Skeletal muscle tissue (tissue), 4 donors: ENCODE data around the gene COL2A1. TPM values are rescaled to one million over a fixed set of nuclear protein-coding genes. Genes with fewer than 3 reads are reported as not detected.

Experiments used
- H3K27ac ChIP-seq: one replicate; pipeline ENCODE4 v1.7.0; 2013; ENCODE audit warnings: mild to moderate bottlenecking, low read depth, low read length, inconsistent platforms
- H3K27me3 ChIP-seq, 3 donors: one replicate each; pipeline ENCODE4 v1.7.0; 2013; ENCODE audit warnings: low read length in 3 of 3; ENCODE audit not compliant: control insufficient read depth in 3 of 3, insufficient read depth in 3 of 3
- H3K36me3 ChIP-seq, 3 donors: one replicate each; pipeline ENCODE4 v1.7.0; 2013; ENCODE audit warnings: low read length in 3 of 3; ENCODE audit not compliant: control insufficient read depth in 3 of 3, insufficient read depth in 3 of 3
- H3K4me1 ChIP-seq, 3 donors: one replicate each; pipeline ENCODE4 v1.7.0; 2013; ENCODE audit warnings: low read length in 3 of 3, mild to moderate bottlenecking in 3 of 3; ENCODE audit not compliant: control insufficient read depth in 3 of 3, insufficient read depth in 3 of 3
- H3K4me3 ChIP-seq, 3 donors: one replicate each; pipeline ENCODE4 v1.7.0; 2013; ENCODE audit warnings: low read length in 3 of 3
- H3K9ac ChIP-seq, 3 donors: one replicate each; pipeline ENCODE4 v1.7.0; 2013; ENCODE audit warnings: low read length in 3 of 3, mild to moderate bottlenecking in 3 of 3, moderate library complexity in 2 of 3, low read depth in 1 of 3
- H3K9me3 ChIP-seq, 3 donors: one replicate each; pipeline ENCODE4 v1.7.0; 2013; ENCODE audit warnings: low read length in 3 of 3; ENCODE audit not compliant: control insufficient read depth in 3 of 3
- total RNA-seq: library from RNA; depleted of rRNA; stranded (reverse); fragments of >200 nt; gene quantifications from one replicate; pipeline ENCODE4 v1.2.3, GENCODE V29; 2014
- donor health status: Osteomylitis.

The COL2A1 gene
- total RNA-seq, result 88.2 TPM

- no peaks in the 10 kb centered on the region for H3K36me3 ChIP-seq
- H3K4me3 ChIP-seq, result peak within 1 kb of the TSS; percentile 56 to 67 (median 60)
- peak within 1 kb of the TSS in 1 of 3 donors; percentile 40 for H3K9ac ChIP-seq
- H3K4me1 ChIP-seq, result peaks cover 37 to 49% (median 45%) of the 10 kb centered on the region in 3 donors
- H3K27ac ChIP-seq, result no peak within 1 kb of the TSS
- H3K27me3 ChIP-seq, result peaks cover 45 to 79% (median 63%) of the 10 kb centered on the region in 3 donors
- H3K9me3 ChIP-seq, result no peaks in the 10 kb centered on the region
Observed at GRCh38 chr12:48004053-48004941, at the start of gene COL2A1. Gene COL2A1 (minus strand): TSS chr12:48004476. CDS start chr12:48004321, 155 bp downstream.

DNA sequence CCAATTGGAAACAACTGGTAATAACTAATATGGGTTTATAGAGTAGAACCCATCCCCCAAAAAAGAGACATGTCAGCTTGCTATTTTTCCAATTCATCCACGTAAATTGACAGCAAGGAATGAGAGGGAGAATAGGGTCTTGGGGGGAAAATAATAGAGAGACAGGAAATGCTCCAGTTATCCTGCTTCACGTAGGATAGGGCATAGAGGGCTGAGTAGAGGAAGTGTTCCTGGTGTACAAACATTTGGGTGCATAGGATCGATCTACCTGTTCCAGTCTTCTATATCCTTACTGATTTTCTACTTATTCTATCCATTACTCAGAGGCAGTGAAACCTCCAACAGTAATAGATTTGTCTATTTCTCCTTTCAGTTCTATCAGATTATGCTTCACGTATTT, 49.6 kb upstream of the COL2A1 start:
- H3K36me3 ChIP-seq, result peaks cover 4 to 14% (median 5%) of the 10 kb centered on the region in 3 donors
- no peak overlapping the region for H3K9ac ChIP-seq

DNA sequence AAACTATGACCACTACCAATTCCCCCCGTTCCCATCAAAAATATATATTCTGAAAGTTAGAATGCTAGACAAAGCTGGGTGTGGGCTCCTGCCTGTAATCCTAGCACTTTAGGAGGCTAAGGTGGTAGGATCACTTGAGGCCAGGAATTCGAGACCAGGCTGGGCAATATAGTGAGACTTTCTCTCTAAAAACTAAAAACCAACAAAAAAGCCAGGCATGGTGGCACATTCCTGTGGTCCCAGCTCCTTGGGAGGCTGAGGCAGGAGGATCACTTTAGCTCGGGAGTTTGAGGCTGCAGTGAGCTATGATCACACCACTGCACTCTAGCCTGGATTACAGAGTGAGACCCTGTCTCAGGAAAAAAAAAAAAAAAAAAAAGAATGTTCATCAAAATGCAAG, 48.8 kb upstream of the COL2A1 start:
- Histone ChIP-seq H3K27me3 (no peaks in the 10 kb centered on the region), H3K4me1 (peaks cover 5 to 7% (median 7%) of the 10 kb centered on the region in 3 donors), H3K9ac (no peak overlapping the region), H3K4me3 (no peak overlapping the region), H3K27ac (no peak overlapping the region), H3K9me3 (no peaks in the 10 kb centered on the region), H3K36me3 (peaks cover 0 to 16% (median 4%) of the 10 kb centered on the region in 3 donors)

More for the DNA sequence above, 49.6 kb upstream of the COL2A1 start:
- Histone ChIP-seq H3K4me3 (no peak overlapping the region), H3K9me3 (peaks cover 0 to 2% (median 0%) of the 10 kb centered on the region in 3 donors), H3K27me3 (no peaks in the 10 kb centered on the region), H3K27ac (no peak overlapping the region), H3K4me1 (peaks cover 5 to 7% (median 7%) of the 10 kb centered on the region in 3 donors)

GRCh38 chr12:48051681-48052080, 47.4 kb upstream of the COL2A1 start:
- no peaks in the 10 kb centered on the region for H3K27me3 ChIP-seq
- peaks cover 5 to 7% (median 7%) of the 10 kb centered on the region in 3 donors for H3K4me1 ChIP-seq
- H3K27ac ChIP-seq, result no peak overlapping the region
- H3K9me3 ChIP-seq, result no peaks in the 10 kb centered on the region
- no peak overlapping the region for H3K9ac ChIP-seq
- peaks cover 4 to 30% (median 8%) of the 10 kb centered on the region in 3 donors for H3K36me3 ChIP-seq
- no peak overlapping the region for H3K4me3 ChIP-seq

DNA sequence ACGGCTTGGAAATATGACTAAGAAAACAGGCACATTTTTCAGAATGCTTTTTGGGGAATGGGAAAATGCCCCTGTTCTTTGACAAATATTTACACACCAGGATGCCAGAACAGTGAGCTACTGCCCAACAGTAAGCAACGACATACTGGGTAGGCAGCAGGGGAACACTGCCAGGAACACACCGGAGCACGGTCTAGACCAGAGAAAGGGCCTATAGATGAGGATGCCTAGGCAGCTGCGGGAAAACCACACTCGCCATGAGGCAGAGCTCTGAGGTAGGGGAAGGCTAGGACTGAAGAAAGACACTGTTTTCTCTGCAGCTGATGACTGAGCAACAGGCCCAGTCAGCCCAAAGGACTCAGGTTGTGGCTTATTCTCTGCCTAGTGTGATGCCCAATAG, 45.9 kb upstream of the COL2A1 start:
- Histone ChIP-seq H3K9ac (no peak overlapping the region), H3K4me3 (no peak overlapping the region), H3K27ac (no peak overlapping the region), H3K9me3 (no peaks in the 10 kb centered on the region), H3K27me3 (no peaks in the 10 kb centered on the region), H3K4me1 (peaks cover 4 to 6% (median 4%) of the 10 kb centered on the region in 3 donors), H3K36me3 (peaks cover 5 to 45% (median 18%) of the 10 kb centered on the region in 3 donors)

GRCh38 chr12:48045965-48046518, 41.8 kb upstream of the COL2A1 start:
- Histone ChIP-seq H3K4me1 (no peaks in the 10 kb centered on the region), H3K9me3 (no peaks in the 10 kb centered on the region), H3K4me3 (no peak overlapping the region), H3K9ac (no peak overlapping the region), H3K27ac (no peak overlapping the region), H3K36me3 (peaks cover 14 to 53% (median 27%) of the 10 kb centered on the region in 3 donors), H3K27me3 (no peaks in the 10 kb centered on the region)

- Histone ChIP-seq H3K4me1 (no peaks in the 10 kb centered on the region), H3K27ac (no peak overlapping the region), H3K4me3 (no peak overlapping the region), H3K9ac (no peak overlapping the region), H3K27me3 (no peaks in the 10 kb centered on the region), H3K9me3 (no peaks in the 10 kb centered on the region), H3K36me3 (peaks cover 14 to 53% (median 27%) of the 10 kb centered on the region in 3 donors)
Observed at GRCh38 chr12:48045061-48045846, 41.0 kb upstream of the COL2A1 start.

DNA sequence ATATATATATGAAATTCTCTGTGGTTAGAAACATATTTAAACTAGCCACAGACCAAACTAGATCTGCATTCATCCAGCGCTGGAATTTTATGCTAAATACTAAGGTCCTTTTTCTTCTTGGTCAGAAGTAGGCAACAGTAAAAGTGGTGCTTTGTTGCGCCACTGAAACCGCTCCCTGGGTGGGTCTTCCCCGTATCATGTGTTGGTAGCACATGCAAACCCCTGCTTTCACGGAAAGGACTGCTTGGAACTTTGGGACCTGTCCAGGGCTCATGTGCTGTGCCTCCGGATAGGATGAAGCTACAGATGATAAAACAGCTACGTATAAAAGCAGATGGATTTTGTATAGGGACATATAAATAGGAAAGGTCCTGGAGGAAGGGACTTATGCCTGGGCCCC, 40.1 kb upstream of the COL2A1 start:
- no peak overlapping the region for H3K4me3 ChIP-seq
- peaks cover 14 to 49% (median 27%) of the 10 kb centered on the region in 3 donors for H3K36me3 ChIP-seq
- H3K4me1 ChIP-seq, result no peaks in the 10 kb centered on the region
- no peak overlapping the region for H3K27ac ChIP-seq
- no peak overlapping the region for H3K9ac ChIP-seq
- no peaks in the 10 kb centered on the region for H3K9me3 ChIP-seq
- H3K27me3 ChIP-seq, result no peaks in the 10 kb centered on the region

DNA sequence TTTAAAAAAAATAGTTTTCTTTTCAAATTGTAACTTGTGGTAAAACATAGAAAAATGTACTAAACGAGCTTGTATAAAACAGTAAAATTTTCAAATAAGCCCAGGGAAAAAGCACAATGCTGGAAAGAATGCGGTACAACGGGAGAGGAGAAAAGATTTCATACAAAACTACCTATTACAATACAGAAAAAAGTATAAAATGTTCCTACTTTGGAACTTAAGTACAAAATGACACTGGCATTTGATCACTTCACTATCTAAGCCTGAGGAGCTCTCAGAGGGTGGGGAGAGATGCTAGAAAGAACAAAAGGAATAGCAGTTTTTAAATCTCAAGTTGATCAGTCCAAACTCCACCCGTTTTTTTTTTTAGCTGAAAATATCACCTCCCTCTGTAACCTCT, 39.5 kb upstream of the COL2A1 start:
- Histone ChIP-seq H3K27me3 (no peaks in the 10 kb centered on the region), H3K9ac (no peak overlapping the region), H3K4me3 (no peak overlapping the region), H3K36me3 (peaks cover 14 to 43% (median 27%) of the 10 kb centered on the region in 3 donors), H3K9me3 (no peaks in the 10 kb centered on the region), H3K4me1 (no peaks in the 10 kb centered on the region), H3K27ac (no peak overlapping the region)
